ENCODE results near the gene TIMM50.

Gene TIMM50

DNA sequence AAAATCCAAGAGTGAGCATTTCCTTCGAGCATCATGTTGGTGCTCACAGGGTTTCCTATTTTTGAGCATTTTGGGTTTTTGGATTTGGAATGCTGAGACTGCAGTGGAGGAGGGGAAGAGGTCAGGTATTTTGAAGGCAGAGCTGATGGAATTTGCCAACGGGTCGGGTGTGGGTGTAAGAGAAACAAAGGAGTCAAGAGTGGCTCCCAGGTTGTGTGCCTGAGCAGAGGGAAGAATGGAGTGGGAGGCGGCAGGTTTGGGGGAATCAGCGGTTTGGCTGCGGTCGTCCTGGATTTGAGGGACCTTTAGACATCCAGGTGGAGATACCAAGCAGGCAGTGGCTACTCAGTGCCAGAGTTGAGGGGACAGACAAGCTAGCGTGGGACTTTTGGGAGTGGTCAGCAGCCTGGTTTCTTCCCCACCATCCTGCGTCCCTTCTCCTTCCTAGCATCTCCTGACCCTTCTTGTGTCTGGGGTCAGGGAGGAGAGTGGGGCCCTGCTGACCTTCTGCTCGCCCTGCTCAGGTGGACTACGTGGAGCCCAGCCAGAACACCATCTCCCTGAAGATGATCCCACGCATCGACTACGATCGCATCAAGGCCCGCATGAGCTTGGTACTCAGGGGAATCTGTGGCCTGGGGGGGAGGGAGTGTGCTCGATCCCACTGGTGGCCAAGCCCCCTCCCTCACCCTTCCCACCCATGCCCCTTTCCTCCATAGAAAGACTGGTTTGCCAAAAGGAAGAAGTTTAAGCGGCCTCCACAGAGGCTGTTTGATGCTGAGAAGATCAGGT lies 14.5 kb upstream of the TIMM50 start:
- TF ChIP-seq SIN3A (IDR thresholded peaks at IDR 0.05; ENCODE audit: borderline replicate concordance, insufficient read depth, low read length), result no peak
- no peak for TF ChIP-seq TAF1 (IDR thresholded peaks at IDR 0.05; ENCODE audit: borderline replicate concordance, insufficient read depth, low read length)
- TF ChIP-seq, protein P1, sequence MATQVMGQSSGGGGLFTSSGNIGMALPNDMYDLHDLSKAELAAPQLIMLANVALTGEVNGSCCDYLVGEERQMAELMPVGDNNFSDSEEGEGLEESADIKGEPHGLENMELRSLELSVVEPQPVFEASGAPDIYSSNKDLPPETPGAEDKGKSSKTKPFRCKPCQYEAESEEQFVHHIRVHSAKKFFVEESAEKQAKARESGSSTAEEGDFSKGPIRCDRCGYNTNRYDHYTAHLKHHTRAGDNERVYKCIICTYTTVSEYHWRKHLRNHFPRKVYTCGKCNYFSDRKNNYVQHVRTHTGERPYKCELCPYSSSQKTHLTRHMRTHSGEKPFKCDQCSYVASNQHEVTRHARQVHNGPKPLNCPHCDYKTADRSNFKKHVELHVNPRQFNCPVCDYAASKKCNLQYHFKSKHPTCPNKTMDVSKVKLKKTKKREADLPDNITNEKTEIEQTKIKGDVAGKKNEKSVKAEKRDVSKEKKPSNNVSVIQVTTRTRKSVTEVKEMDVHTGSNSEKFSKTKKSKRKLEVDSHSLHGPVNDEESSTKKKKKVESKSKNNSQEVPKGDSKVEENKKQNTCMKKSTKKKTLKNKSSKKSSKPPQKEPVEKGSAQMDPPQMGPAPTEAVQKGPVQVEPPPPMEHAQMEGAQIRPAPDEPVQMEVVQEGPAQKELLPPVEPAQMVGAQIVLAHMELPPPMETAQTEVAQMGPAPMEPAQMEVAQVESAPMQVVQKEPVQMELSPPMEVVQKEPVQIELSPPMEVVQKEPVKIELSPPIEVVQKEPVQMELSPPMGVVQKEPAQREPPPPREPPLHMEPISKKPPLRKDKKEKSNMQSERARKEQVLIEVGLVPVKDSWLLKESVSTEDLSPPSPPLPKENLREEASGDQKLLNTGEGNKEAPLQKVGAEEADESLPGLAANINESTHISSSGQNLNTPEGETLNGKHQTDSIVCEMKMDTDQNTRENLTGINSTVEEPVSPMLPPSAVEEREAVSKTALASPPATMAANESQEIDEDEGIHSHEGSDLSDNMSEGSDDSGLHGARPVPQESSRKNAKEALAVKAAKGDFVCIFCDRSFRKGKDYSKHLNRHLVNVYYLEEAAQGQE (IDR thresholded peaks at IDR 0.05; ENCODE audit: insufficient read depth in 1 of 2, low read depth in 2 of 2, low read length in 2 of 2), result no peak
- no peak for TF ChIP-seq POLR2AphosphoS5 (IDR thresholded peaks at IDR 0.05; ENCODE audit: low read depth, low read length)
- TF ChIP-seq FOXP2 (optimal IDR thresholded peaks at IDR 0.05; ENCODE audit: borderline replicate concordance, extremely low read depth, extremely low read length, insufficient read depth), result no peak

DNA sequence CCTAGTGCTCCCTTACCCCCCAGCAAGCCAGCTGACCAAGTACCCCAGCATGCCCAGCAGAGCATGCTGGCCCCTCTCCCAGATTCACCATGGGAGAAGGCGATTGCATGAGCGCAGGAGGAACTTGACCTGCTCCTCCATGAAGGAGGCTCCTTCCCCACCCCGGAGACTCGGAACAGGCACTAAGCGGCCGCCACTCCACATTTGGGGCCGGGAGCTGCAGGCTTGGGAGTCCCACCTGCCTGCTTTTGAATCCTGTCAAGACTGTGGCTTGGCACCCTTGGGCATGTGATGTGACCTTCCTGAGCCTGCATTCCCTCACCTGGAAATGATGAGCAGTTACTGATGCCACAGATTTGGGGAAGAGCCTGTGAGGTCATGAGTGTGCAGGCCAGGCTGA lies 12.7 kb upstream of the TIMM50 start:
- TF ChIP-seq FOXP2 (optimal IDR thresholded peaks at IDR 0.05; ENCODE audit: borderline replicate concordance, extremely low read depth, extremely low read length, insufficient read depth) (no peak), TAF1 (IDR thresholded peaks at IDR 0.05; ENCODE audit: borderline replicate concordance, insufficient read depth, low read length) (no peak), SIN3A (IDR thresholded peaks at IDR 0.05; ENCODE audit: borderline replicate concordance, insufficient read depth, low read length) (no peak), POLR2AphosphoS5 (IDR thresholded peaks at IDR 0.05; ENCODE audit: low read depth, low read length) (no peak)
- TF ChIP-seq, protein P1 (IDR thresholded peaks at IDR 0.05; ENCODE audit: insufficient read depth in 1 of 2, low read depth in 2 of 2, low read length in 2 of 2), result no peak

DNA sequence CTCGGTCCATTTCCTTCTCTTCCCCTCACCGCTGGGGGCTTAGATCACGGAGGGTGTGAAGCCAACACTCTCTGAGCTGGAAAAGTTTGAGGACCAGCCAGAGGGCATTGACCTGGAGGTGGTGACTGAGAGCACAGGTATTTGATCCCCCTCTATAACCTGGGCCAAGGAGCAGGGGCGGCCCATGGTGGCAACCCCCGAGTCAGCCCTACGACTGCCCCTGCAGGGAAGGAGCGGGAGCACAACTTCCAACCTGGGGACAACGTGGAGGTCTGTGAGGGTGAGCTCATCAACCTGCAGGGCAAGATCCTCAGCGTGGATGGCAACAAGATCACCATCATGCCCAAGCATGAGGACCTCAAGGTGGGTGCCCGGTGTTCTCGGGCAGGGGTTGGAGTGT lies 11.6 kb upstream of the TIMM50 start:
- TF ChIP-seq FOXP2 (optimal IDR thresholded peaks at IDR 0.05; ENCODE audit: borderline replicate concordance, extremely low read depth, extremely low read length, insufficient read depth) (no peak), SIN3A (IDR thresholded peaks at IDR 0.05; ENCODE audit: borderline replicate concordance, insufficient read depth, low read length) (no peak), POLR2AphosphoS5 (IDR thresholded peaks at IDR 0.05; ENCODE audit: low read depth, low read length) (no peak), TAF1 (IDR thresholded peaks at IDR 0.05; ENCODE audit: borderline replicate concordance, insufficient read depth, low read length) (no peak)
- TF ChIP-seq, protein P1 (IDR thresholded peaks at IDR 0.05; ENCODE audit: insufficient read depth in 1 of 2, low read depth in 2 of 2, low read length in 2 of 2), result no peak

DNA sequence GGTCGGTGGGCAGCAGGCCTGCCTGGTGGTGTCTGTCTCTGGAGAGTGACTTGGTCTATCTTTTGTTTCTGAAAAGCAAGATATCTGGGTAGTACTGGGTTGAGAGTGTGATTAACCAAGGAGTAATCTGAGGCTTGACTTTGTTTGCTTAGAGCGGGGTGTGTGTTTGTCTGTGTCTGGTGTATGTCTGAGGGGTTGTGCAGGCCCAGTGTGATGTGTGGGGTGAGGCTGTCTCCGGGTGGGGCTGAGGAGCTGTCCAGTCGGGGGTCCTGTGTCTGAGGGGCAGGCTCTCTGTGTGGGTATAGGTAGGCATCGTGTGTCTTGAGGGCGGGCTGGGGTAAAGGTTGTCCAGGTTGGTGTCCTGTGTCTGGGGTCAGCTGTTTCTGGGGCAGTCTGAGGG lies 11.1 kb upstream of the TIMM50 start:
- TF ChIP-seq FOXP2 (optimal IDR thresholded peaks at IDR 0.05; ENCODE audit: borderline replicate concordance, extremely low read depth, extremely low read length, insufficient read depth) (no peak), POLR2AphosphoS5 (IDR thresholded peaks at IDR 0.05; ENCODE audit: low read depth, low read length) (no peak), TAF1 (IDR thresholded peaks at IDR 0.05; ENCODE audit: borderline replicate concordance, insufficient read depth, low read length) (no peak), SIN3A (IDR thresholded peaks at IDR 0.05; ENCODE audit: borderline replicate concordance, insufficient read depth, low read length) (no peak)
- TF ChIP-seq, protein P1 (IDR thresholded peaks at IDR 0.05; ENCODE audit: insufficient read depth in 1 of 2, low read depth in 2 of 2, low read length in 2 of 2), result no peak
